NCI-H82 treated with DMSO at 0.1 percent for 48 hours (cell line): ENCODE measurements around the gene SLC4A2.

Source experiments
- DNase-seq: peaks from one replicate; lab custom pipeline; 2025; ENCODE audit not compliant: unreplicated experiment; lab: John Stamatoyannopoulos, UW

Gene SLC4A2

DNA sequence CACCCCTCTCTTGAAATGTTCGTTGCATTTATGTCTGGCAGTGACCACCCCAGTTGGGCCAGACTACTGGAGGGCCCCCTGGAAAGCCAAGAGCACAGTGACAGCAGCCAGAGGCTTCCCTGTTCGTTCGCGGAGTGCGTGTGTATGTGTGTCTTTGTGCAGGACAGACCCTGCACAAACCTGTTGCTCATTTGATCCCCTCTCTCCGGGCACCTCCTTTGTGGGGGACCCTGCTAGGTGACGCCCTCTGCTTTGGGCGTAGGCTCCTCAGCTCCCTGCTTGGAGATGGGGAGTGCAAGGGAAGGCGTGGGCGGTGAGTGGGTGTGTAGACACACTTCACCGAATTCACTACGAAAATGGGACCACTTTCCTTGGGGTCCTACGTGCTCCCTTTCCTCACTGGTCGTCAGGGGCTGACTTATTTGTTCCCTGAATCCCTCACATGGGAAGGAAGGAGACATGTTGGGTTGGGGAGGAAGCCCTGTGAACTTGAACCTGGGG is 65.6 kb downstream of the SLC4A2 start:
- DNase-seq: no peak

DNA sequence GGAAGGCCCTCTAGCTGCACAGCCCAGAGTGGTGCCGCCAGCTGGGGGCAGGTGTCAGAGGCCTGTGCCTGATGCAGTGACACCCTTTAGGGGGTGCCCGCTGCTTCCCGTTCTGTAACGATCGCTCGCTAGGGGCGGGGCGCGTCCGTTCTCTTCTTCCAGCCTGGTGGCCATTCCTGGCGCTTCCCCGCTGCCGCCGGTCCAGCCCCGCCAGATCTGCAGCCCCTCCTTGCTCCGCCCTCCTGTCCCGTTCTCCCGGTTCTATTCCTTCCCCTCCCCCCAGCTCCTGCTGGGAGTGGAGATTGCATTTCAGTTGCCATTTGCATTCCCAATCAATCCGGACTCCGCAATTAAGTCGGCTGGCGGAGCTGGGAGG is 66.1 kb downstream of the SLC4A2 start:
- DNase-seq: no peak

DNA sequence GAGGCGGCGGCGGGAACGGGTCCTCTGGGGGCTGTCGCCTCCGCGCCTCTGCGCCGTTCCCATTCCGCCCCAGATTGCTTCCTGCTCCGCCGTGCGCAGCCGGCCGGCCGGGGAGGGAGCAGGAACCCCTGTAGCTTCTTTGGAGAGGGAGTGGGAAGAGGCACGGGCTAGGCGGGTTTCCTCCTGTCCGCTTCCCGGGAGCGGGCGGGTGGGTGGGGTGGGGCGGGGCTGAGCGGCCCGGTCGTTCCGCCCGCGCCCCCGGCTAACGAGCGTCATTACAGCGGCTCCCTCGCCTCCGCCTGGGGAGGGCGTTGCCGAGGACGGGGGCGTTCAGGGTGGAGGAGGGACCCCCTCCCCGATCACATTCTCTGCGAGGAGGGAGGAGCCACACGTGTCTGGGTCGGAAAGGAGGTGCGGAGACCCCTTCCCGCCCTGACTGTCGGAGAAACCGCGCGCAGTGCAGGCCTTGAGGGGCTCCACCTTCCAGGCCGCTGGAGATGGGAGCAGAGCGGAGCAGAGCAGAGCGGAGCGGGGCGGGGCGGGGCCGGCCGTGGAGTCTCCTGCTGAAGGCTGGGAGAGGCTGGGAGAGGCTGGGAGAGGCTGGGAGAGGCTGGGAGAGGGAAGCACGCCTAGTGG is 66.6 kb downstream of the SLC4A2 start:
- DNase-seq: no peak
